H1 (cell line): ENCODE data around the gene NOTCH2. TPM values are rescaled to one million over a fixed set of nuclear protein-coding genes. Genes with fewer than 3 reads are reported as not detected.
"Not testable (repeated sequence)": the region's sequence is repeated elsewhere in the genome, so short reads cannot be mapped to it uniquely, and the experiment has no call there.

Source experiments
- CTCF ChIA-PET: fragments of 300-600 bp; sonication (Branson Sonifier 250); formaldehyde crosslinking; loops from one replicate; lab custom pipeline; 2021; ENCODE audit not compliant: partially characterized antibody; lab: Charles Lee
- POLR2A ChIA-PET: fragments of 300-600 bp; sonication (Branson Sonifier 250); formaldehyde crosslinking; loops from one replicate; lab custom pipeline; 2021; ENCODE audit warnings: inconsistent platforms; ENCODE audit not compliant: partially characterized antibody; lab: Charles Lee
- DNase-seq, 2 experiments: peaks; one replicate each; pipeline versions ENCODE4 v3.0.0 to v3.0.0-alpha.2; 2010 to 2022; ENCODE audit warnings: low spot score in 2 of 2, low read depth in 1 of 2, mixed read lengths in 1 of 2
- FAIRE-seq: peaks from 2 replicates; lab custom pipeline; 2011; peaks lifted over from hg19 to GRCh38; lab: Jason Lieb, UNC
- H2AFZ ChIP-seq: 2 replicates; pipeline ENCODE4 v1.8.1; 2012; ENCODE audit warnings: low read length, inconsistent platforms
- H2AK5ac ChIP-seq: 2 replicates; pipeline ENCODE4 v1.6.1; 2013; ENCODE audit warnings: low read depth, low read length
- H2BK120ac ChIP-seq: replicated peaks from 2 replicates; pipeline ENCODE3; 2013; ENCODE audit warnings: low read depth, low read length, inconsistent platforms
- H2BK12ac ChIP-seq: 2 replicates; pipeline ENCODE4 v1.6.1; 2013; ENCODE audit warnings: low read depth, low read length
- H2BK15ac ChIP-seq: 2 replicates; pipeline ENCODE4 v1.6.1; 2013; ENCODE audit warnings: low read length
- H2BK20ac ChIP-seq: 2 replicates; pipeline ENCODE4 v1.6.1; 2013; ENCODE audit warnings: low read length
- H2BK5ac ChIP-seq: 2 replicates; pipeline ENCODE4 v1.6.1; 2013; ENCODE audit warnings: low read depth, low read length
- H3K14ac ChIP-seq: 2 replicates; pipeline ENCODE4 v1.6.1; 2013; ENCODE audit warnings: inconsistent platforms; ENCODE audit not compliant: insufficient read length
- H3K18ac ChIP-seq: 2 replicates; pipeline ENCODE4 v1.6.1; 2013; ENCODE audit warnings: low read length; ENCODE audit errors: extremely low read depth
- H3K23ac ChIP-seq: 2 replicates; pipeline ENCODE4 v1.6.1; 2013; ENCODE audit warnings: inconsistent platforms; ENCODE audit not compliant: insufficient read length
- H3K23me2 ChIP-seq: 2 replicates; pipeline ENCODE4 v1.6.1; 2013; ENCODE audit warnings: low read depth, low read length
- H3K27ac ChIP-seq: 2 replicates; pipeline ENCODE4 v1.6.1; 2011; ENCODE audit warnings: low read depth, low read length, inconsistent platforms
- H3K27me3 ChIP-seq, 4 experiments: replicated peaks in 1 of 4; 1 replicate in 1 of 4; 2 replicates in 3 of 4; pipeline versions ENCODE4 v1.6.1 to v1.8.1; 2011 to 2013; ENCODE audit warnings: low read length in 3 of 4, mild to moderate bottlenecking in 3 of 4, inconsistent platforms in 2 of 4, mixed read lengths in 2 of 4, moderate library complexity in 1 of 4; ENCODE audit not compliant: control insufficient read depth in 3 of 4, insufficient read depth in 3 of 4; ENCODE audit errors: extremely low read depth in 1 of 4
- H3K36me3 ChIP-seq, 4 experiments: 2 replicates each; pipeline versions ENCODE4 v1.6.1 to v1.8.1; 2011 to 2013; ENCODE audit warnings: mild to moderate bottlenecking in 4 of 4, low read length in 3 of 4, moderate library complexity in 2 of 4, control low read depth in 1 of 4, inconsistent platforms in 1 of 4; ENCODE audit not compliant: insufficient read depth in 4 of 4, control insufficient read depth in 2 of 4
- H3K4ac ChIP-seq: replicated peaks from 2 replicates; pipeline ENCODE3; 2013; ENCODE audit warnings: low read length, low read depth, mixed read lengths, inconsistent platforms; ENCODE audit not compliant: insufficient read length
- H3K4me1 ChIP-seq, 4 experiments: replicated peaks in 1 of 4; 1 replicate in 1 of 4; 2 replicates in 3 of 4; pipeline versions ENCODE4 v1.6.1 to v1.8.1; 2011 to 2013; ENCODE audit warnings: low read length in 3 of 4, inconsistent platforms in 2 of 4, mixed read lengths in 1 of 4; ENCODE audit not compliant: insufficient read depth in 4 of 4, control insufficient read depth in 3 of 4
- H3K4me2 ChIP-seq, 2 experiments: 2 replicates each; pipeline versions ENCODE4 v1.6.1 to v1.8.1; 2011 to 2013; ENCODE audit warnings: low read depth in 2 of 2, low read length in 2 of 2, control low read depth in 1 of 2, inconsistent platforms in 1 of 2, mild to moderate bottlenecking in 1 of 2; ENCODE audit not compliant: insufficient read depth in 1 of 2
- H3K4me3 ChIP-seq, 4 experiments: fragments of 200-600, 300-600 bp in 1 of 4; sonication (generic), shearing (Covaris generic), sonication (Bioruptor Twin) in 1 of 4; 2 replicates each; pipeline versions ENCODE4 v1.5.1 to v1.8.1; 2011 to 2016; ENCODE audit warnings: low read length in 4 of 4, low read depth in 3 of 4, control low read depth in 2 of 4, inconsistent platforms in 2 of 4, mild to moderate bottlenecking in 2 of 4, mixed read lengths in 1 of 4, moderate library complexity in 1 of 4; ENCODE audit not compliant: insufficient read depth in 2 of 4; ENCODE audit errors: extremely low read depth in 1 of 4
- H3K56ac ChIP-seq: replicated peaks from 2 replicates; pipeline ENCODE3; 2013; ENCODE audit warnings: low read depth, mild to moderate bottlenecking, mixed read lengths, low read length, inconsistent platforms; ENCODE audit not compliant: insufficient read length
- H3K79me1 ChIP-seq: 2 replicates; pipeline ENCODE4 v1.6.1; 2013; ENCODE audit warnings: low read depth, low read length, control low read depth
- H3K79me2 ChIP-seq, 2 experiments: 2 replicates each; pipeline versions ENCODE4 v1.6.1 to v1.8.1; 2012 to 2013; ENCODE audit warnings: low read length in 2 of 2, mild to moderate bottlenecking in 2 of 2, inconsistent platforms in 1 of 2; ENCODE audit not compliant: insufficient read depth in 2 of 2, control insufficient read depth in 1 of 2
- H3K9ac ChIP-seq, 4 experiments: replicated peaks in 1 of 4; 1 replicate in 1 of 4; 2 replicates in 3 of 4; pipeline versions ENCODE4 v1.6.1 to v1.8.1; 2011 to 2013; ENCODE audit warnings: low read depth in 3 of 4, low read length in 3 of 4, control low read depth in 2 of 4, mild to moderate bottlenecking in 2 of 4, moderate library complexity in 2 of 4, inconsistent platforms in 1 of 4; ENCODE audit errors: extremely low read depth in 1 of 4
- H3K9me3 ChIP-seq, 2 experiments: 2 replicates each; pipeline versions ENCODE4 v1.6.1 to v1.8.1; 2012 to 2013; ENCODE audit warnings: mild to moderate bottlenecking in 2 of 2, moderate library complexity in 2 of 2, control low read depth in 1 of 2, inconsistent platforms in 1 of 2, low read depth in 1 of 2, low read length in 1 of 2, mixed read lengths in 1 of 2; ENCODE audit not compliant: insufficient read depth in 2 of 2
- H4K20me1 ChIP-seq, 2 experiments: replicated peaks in 1 of 2; 2 replicates each; pipeline versions ENCODE3 to v1.8.1; 2011 to 2013; ENCODE audit warnings: inconsistent platforms in 2 of 2, low read length in 2 of 2, mild to moderate bottlenecking in 1 of 2; ENCODE audit not compliant: insufficient read depth in 2 of 2, control insufficient read depth in 1 of 2
- H4K5ac ChIP-seq: 2 replicates; pipeline ENCODE4 v1.6.1; 2013; ENCODE audit warnings: low read length, low read depth, mixed read lengths, inconsistent platforms; ENCODE audit not compliant: insufficient read length
- H4K8ac ChIP-seq: 2 replicates; pipeline ENCODE4 v1.8.0; 2013; ENCODE audit warnings: mild to moderate bottlenecking, moderate library complexity, low read length, inconsistent platforms; ENCODE audit not compliant: insufficient read depth; ENCODE audit errors: extremely low read depth
- H4K91ac ChIP-seq: replicated peaks from 2 replicates; pipeline ENCODE3; 2013; ENCODE audit warnings: low read length, mixed read lengths, inconsistent platforms; ENCODE audit not compliant: insufficient read length
- WGBS, 2 experiments: shearing (Covaris generic) in 1 of 2; methylation state at CpG; one replicate each; pipeline versions ENCODE4 v1.1.6 to v1.1.7; 2013 to 2015; ENCODE audit warnings: low lambda C conversion rate in 2 of 2, mixed read lengths in 2 of 2, inconsistent platforms in 1 of 2, low coverage in 1 of 2, missing lambda C conversion rate in 1 of 2; ENCODE audit not compliant: insufficient replicate concordance in 2 of 2, insufficient coverage in 1 of 2, insufficient read length in 1 of 2; ENCODE audit errors: extremely low coverage in 1 of 2, missing lambda C conversion rate in 1 of 2; 5-methylcytosine and 5-hydroxymethylcytosine counted together
- polyA plus RNA-seq, 7 experiments: library from polyadenylated mRNA; depleted of rRNA in 3 of 7; stranded (reverse) in 5 of 7; unstranded in 2 of 7; fragments of >200 nt in 5 of 7; fragments of 200-250 nt in 2 of 7; gene quantifications; 1 replicate in 5 of 7; 2 replicates in 1 of 7; 4 replicates in 1 of 7; pipeline versions ENCODE4 v1.2.1 to v1.2.3, GENCODE V29; 2011 to 2013; ENCODE audit warnings: missing spikeins in 2 of 7, mixed read lengths in 2 of 7
- total RNA-seq: library from RNA; stranded (reverse); fragmentation: NEBNext Ultra II Directional; extraction: Animal tissue kit (Norgen Biotek cat#: 25700); gene quantifications from 2 replicates; pipeline ENCODE4 v1.2.1, GENCODE V29; 2021

NOTCH2 gene
- total and polyA plus RNA-seq, 2 of the 8 experiments (the other 6 are each of a cell fraction or from before 2014, with no cell fraction given): 17.7 to 63.0 TPM

GRCh38 chr1:120105288-120105687 is 35.8 kb upstream of the NOTCH2 start:
- H2BK12ac ChIP-seq, H3K4me3 ChIP-seq, H4K5ac ChIP-seq, H2BK15ac ChIP-seq, H3K4me2 ChIP-seq, H3K4me1 ChIP-seq, FAIRE-seq, H3K27me3 ChIP-seq, H2BK5ac ChIP-seq, H3K23me2 ChIP-seq, H3K27ac ChIP-seq, DNase-seq, H4K20me1 ChIP-seq, H3K79me2 ChIP-seq, CTCF ChIA-PET, H3K14ac ChIP-seq, H3K56ac ChIP-seq, H3K4ac ChIP-seq, H3K9ac ChIP-seq, H2AK5ac ChIP-seq, H4K91ac ChIP-seq, H3K36me3 ChIP-seq, H2AFZ ChIP-seq, H2BK20ac ChIP-seq, POLR2A ChIA-PET, H4K8ac ChIP-seq, H3K23ac ChIP-seq, H3K79me1 ChIP-seq, H2BK120ac ChIP-seq, H3K9me3 ChIP-seq, H3K18ac ChIP-seq: not testable (repeated sequence)
- 77% methylated on average over 1 of the region's 2 CpGs; no CpG with 5 or more reads in 1 of the 2 experiments for WGBS, 2 experiments

GRCh38 chr1:120103768-120104167 is 34.3 kb upstream of the NOTCH2 start:
- H4K91ac ChIP-seq, H3K27ac ChIP-seq, H2BK12ac ChIP-seq, H2AFZ ChIP-seq, H4K20me1 ChIP-seq, H4K5ac ChIP-seq, H3K4ac ChIP-seq, H3K27me3 ChIP-seq, H3K23ac ChIP-seq, POLR2A ChIA-PET, H3K23me2 ChIP-seq, H3K4me3 ChIP-seq, FAIRE-seq, CTCF ChIA-PET, H3K18ac ChIP-seq, H2AK5ac ChIP-seq, H3K4me2 ChIP-seq, H3K14ac ChIP-seq, H3K36me3 ChIP-seq, H3K9me3 ChIP-seq, H3K79me2 ChIP-seq, H3K9ac ChIP-seq, H3K56ac ChIP-seq, H2BK20ac ChIP-seq, H2BK5ac ChIP-seq, H2BK15ac ChIP-seq, H3K4me1 ChIP-seq, H2BK120ac ChIP-seq, H3K79me1 ChIP-seq, H4K8ac ChIP-seq, DNase-seq: not testable (repeated sequence)
- no CpG with 5 or more reads among the region's 3 CpGs for WGBS, 2 experiments
